GM19025 (cell line): ENCODE results near the gene SEC61A2.
A peak's percentile ranks its signal among the peaks of the same experiment; 100 is the strongest.
"Not testable (repeated sequence)": the region's sequence is repeated elsewhere in the genome, so short reads cannot be mapped to it uniquely, and the experiment has no call there.

Experiments used
- ATAC-seq: cut with Tn5 transposase; IDR thresholded peaks from one replicate; pipeline ENCODE4 v1.9.1; 2021; ENCODE audit warnings: mild to moderate bottlenecking, low read depth, moderate library complexity; ENCODE audit not compliant: unreplicated experiment

Gene SEC61A2

DNA sequence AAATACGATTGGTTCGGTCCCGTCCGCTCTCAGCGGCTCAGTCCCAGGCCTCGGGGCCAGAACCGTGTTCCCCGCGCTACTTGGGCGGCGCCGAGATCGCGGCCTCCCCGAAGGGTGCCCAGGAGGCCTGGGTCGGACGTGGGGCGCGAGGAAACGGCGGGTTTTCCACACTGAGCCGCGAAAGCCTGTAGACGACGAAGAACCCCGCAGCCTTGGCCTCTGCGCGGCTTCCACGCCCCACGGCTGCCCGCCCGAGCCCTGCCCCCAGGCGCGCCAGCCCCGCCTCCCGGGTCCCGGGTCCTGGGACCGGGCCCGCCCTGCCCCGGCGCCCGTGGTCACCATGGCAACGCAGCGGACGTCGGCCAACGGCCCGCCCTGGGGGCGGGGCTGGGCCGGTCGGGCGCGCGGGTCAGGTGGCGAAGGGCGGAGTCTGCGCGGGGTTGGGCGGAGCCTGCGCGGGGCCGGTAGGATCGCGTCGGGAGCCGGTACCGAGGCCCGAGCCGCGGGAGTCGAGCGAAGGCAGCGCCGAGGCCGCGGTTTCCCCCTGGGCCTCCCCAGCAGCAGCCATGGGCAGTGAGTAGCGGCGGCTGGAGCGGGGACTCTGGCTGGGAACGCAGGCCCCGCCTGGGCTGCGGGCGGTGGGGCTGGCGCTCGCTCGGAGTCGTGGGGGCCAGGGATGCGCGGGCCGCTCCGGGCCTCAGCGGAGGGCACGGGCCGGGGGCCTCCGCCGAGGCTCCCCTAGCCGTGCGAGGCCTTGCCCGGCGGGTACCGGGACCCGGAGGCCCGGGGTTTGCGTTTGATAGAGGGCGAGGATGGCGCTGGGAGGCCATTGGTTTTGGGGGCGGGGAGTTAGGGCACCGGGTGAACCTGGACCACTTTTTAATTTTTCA is at the start of gene SEC61A2:
SEC61A2 (plus strand) TSS at position 456 of the 890 bp plus-strand sequence; CDS start at position 567, 111 bp downstream.
- ATAC-seq = peak; percentile 92

DNA sequence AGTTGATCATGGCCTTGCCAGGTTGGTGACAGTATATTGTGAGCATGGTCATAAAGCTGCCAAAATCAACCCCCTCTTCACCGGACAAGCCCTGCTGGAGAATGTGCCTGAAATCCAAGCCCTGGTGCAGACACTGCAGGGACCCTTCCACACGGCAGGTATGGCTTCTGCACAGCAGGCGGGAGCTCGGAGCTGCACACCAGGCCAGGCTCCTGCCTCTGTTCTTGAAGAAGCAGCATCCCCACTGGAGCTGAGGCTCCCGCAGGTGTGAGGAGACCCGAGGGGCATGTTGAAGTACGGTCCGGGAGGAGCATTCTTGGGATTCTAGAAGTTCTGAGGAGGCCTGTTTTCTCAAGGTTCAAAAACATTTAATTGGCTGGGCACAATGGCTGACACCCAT is 48.0 kb upstream of the SEC61A2 start:
- ATAC-seq = no peak

DNA sequence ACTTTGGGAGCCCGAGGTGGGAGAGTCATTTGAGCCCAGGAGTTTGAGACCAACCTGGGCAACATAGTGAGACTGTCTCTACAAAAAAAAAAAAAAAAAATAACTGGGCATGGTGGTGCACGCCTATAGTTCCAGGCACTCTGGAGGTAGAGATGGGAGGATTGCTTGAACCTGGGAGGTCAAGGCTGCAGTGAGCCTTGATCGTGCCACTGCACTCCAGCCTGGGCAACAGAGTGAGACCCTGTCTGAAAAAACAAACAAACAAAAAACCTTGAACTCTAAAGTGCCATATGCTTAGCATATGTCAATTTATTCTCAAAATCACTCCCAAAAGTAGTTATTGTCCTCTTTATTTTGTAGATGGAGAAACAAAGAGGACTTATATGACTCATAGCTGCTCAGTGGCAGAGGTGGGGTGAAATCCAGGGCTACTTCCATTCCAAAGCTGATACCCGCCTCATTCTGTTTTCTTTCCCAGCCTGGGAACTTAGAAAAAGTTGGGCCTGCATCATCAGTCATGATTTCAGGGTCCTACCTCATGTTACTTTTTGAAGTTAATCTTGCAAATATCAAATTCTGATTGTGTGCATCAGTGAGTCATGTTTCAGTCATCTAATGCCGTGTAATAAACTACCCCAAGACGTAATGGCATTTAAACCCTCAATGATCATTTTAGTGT is 47.5 kb upstream of the SEC61A2 start:
- no peak for ATAC-seq

DNA sequence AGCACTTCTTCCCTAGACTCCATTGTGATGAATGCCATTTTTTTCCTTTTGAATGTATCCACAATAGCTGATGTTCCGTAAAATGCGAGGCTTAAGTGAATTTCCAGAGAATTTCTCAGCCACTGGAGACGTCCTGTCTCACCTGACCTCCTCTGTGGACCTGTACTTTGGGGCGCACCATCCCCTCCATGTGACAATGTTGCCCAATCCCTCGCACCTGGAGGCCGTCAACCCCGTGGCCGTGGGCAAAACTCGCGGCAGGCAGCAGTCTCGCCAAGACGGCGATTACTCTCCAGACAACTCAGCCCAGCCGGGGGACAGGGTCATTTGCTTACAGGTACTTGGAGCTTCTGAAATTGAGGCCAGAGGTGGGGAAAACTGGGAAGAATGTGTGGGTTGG is 40.6 kb upstream of the SEC61A2 start:
- no peak for ATAC-seq

DNA sequence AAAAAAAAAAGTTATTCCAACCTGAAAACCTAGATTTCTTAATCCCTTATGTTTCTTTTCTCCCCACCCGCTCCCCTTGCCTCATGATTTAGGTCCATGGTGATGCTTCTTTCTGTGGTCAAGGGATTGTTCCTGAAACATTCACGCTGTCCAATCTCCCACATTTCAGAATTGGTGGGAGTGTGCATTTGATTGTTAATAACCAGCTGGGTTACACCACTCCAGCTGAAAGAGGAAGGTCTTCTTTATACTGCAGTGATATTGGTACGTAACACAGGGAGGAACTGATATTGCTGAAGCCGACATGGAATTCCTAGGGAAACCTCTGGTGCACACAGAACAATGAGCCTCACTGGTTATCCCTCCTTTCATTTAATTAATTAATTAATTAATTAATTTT is 38.1 kb upstream of the SEC61A2 start:
- no peak for ATAC-seq

DNA sequence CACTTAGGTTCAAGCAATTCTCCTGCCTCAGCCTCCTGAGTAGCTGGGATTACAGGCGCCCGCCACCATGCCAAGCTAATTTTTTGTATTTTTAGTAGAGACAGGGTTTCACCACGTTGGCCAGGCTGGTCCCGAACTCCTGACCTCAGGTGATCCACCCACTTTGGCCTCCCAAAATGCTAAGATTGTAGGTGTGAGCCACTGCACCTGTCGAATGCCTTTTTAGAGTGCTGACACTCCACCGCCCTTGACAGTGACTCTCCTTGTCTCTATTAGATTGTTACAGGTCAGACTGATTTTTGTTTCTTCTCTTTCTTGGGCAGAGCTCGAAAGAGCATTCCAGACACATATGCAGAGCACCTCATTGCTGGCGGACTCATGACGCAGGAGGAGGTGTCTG is 32.1 kb upstream of the SEC61A2 start:
- not testable (repeated sequence) for ATAC-seq

DNA sequence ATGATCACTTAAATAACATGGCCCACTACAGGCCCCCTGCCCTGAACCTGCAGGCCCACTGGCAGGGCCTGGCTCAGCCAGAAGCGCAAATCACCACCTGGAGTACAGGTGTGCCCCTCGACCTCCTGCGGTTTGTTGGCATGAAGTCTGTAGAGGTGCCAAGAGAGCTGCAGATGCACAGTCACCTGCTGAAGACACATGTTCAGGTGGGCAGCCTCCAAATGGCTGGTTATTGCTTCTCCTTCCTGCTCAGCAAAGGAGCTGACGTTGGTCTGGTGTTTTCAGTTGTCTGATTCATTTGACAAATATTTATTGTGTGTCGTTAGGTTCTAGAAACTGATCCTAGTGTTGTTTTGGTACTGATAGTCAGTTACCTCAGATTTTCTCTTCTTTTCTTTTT is 31.7 kb upstream of the SEC61A2 start:
- ATAC-seq = no peak

DNA sequence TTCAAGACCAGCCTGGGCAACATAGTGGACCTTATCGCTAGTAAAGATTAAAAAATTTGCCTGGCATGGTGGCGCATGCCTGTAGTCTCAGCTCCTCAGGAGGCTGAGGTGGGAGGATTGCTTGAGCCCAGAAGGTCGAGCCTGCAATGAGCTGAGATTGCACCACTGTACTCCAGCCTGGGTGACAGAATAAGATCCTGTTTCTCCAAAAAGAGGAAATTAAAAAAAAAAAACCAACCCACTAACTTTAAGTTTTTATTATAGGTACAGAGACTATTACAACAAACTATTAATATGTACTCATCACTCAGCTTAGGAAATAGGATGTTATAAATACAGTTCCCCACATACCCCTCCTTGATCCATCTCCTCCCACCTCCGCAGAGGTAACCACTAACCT is 30.5 kb upstream of the SEC61A2 start:
- ATAC-seq = no peak

DNA sequence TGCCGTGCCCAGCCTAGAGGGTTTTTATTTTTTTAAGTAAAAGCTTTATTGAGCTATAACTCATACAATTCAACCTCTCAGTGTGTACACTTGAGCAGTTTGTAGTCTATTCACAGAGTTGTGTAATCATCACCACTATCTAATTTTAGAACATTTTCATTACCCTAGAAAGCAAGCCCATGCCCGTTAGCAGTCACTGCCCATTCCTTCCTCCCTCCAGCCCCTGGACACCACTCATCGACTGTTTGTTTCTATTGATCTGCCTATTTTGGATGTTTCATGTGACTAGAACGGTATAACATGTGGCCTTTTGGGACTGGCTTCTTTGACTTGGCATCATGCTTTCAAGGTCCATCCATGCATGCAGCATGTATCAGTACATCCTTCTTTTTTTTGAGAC is 25.7 kb upstream of the SEC61A2 start:
- ATAC-seq = no peak

DNA sequence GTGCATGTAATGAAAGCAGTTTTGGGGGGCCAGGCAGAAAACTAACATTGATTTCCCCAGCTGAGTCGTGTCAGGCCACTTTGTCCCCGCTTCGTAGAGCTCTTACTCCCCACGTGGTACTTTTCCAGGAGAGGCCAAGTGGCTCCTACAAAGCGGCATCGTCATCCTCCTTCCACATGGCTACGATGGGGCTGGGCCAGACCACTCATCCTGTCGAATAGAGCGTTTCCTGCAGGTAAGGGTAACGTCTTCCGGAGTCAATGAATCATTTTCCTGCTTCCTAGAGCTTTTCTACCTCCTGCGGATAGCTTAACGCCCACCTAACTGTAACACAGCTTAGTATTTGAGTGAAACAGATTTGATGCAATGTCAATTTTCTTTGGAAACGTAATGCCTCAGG is 21.7 kb upstream of the SEC61A2 start:
- ATAC-seq = no peak

DNA sequence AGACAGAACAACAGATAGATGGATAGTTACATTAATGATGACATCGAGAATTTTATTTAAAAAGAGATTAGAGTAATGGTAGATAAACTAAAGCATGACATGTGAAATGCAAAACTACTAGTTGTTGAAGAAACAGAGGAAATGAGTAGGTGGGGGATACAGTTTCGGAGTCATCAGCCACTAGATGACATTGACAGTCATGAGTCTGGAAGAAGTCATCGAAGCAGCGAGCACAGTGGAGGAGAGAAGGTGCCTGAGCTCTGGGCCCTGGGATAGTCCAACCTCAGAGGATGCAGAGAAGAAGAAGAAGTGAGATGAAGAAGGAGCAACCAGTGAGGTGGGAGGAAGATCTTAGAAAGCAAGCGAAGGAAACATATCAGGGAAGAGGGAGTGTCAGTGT is 20.2 kb upstream of the SEC61A2 start:
- no peak for ATAC-seq

DNA sequence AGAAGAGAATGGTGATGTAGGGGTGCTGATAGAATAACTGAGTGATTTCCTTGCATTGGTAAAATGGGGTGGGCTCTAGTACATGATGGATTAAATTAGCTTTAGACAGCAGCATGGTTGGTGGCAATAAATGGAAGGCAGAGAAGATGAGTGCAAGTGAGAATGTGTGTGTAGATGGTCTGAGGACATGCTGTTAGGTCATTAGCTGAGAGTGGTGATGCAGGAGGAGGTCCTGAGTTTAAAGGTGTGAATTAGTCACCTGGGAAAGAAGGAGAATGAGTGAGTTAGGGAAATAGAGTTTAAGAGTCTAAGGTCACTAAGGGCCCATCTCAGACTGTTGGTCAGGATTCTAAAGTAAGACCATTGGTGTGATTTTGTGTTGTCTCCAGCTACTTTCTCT is 17.9 kb upstream of the SEC61A2 start:
- ATAC-seq = no peak

DNA sequence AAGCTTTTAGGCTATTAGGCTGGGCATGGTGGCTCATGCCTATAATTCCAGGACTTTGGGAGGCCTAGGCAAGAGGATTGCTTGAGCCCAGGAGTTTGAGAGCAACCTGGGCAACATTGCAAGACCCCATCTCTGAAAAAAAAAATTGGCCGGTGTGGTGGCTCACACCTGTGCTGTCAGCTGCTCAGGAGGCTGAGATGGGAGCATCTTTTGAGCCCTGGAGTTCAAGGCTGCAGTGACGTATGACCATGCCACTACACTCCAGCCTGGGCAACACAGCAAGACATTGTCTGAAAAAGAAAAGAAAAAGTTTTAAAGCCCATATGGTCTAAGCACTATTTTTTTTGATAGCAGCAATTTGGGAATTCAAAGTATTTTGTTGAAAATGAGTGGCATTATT is 15.8 kb upstream of the SEC61A2 start:
- ATAC-seq = no peak

DNA sequence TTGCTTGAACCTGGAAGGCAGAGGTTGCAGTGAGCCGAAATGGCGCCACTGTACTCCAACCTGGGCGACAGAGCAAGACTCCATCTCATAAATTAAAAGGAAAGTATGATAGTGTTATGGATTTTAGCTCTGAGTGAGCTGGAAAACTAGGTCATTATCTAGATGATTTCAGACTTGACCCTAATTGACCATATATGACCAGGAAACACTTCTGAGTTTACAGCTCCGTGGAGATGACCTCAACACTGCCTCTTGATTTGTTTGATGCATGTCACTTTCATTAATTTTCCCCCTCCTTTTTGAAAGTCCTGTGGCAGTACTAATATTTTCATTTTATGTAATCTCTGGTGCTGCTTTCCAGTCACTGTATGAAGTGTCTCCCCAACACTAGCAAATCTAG is 7.8 kb upstream of the SEC61A2 start:
- ATAC-seq = no peak

DNA sequence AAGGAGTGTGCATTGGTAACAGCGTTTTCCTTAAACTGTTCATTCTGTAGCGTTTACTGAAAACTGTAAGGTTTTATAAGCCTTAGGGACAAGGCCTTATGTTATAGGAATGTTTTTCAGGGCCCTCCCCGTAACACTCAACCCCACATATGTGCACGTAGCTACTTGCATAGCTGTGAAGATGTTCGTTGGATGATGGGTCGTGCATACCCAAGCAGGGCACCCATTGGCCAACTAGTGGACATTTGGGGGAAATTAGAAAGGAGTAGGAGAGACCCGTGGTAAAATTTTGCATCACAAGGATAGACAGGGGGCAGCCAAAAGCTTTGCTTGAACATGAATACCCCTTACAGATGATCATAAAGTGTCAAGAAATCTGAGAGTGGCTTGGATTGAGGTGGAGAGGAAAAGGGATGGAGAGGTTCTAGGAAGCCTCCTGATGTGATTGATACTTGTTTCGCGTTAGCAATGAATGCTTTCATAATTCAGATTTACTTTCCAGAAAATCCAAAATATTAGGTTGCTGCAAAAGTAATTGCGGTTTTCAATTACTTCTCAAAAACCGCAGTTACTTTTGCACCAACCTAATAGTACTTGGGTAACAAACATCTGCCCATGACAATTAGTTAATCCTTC is 878 bp downstream of the SEC61A2 start:
- no peak for ATAC-seq

DNA sequence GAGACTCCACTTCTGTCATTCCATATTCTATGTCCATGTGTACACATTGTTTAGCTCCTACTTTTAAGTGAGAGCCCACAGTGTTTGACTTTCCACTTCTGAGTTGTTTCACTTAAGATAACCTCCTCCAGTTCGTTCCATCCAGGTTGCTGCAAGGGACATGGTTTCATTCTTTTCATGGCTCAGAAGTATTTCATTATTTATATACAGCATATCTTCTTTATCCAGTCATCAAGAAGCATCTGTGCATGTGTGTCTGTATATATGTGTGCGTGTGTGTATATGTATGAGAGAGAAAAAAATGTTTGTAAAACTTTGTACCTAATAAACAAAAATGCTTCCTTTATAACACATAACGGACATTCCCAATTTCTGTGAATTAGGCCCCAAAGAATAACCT is 6.2 kb downstream of the SEC61A2 start:
- no peak for ATAC-seq

DNA sequence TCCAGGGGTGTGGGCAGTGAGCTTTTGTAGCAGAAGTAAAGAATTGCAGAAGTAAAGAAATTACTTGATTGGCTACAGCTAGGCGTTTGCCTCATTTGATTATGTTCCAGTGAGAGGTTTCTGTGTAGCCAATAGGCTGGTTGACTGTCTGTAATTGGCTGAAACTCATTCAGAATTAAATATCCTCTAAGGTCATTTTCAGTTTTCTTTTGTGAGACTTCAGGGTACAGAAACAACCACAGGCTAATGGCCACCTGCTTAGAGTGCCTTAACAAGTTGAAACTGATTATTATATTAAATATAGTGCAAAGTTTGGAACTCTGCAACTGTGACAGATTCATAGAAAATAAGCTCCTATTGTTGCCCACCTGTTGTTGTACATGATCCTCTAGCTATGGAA is 10.6 kb downstream of the SEC61A2 start:
- no peak for ATAC-seq

DNA sequence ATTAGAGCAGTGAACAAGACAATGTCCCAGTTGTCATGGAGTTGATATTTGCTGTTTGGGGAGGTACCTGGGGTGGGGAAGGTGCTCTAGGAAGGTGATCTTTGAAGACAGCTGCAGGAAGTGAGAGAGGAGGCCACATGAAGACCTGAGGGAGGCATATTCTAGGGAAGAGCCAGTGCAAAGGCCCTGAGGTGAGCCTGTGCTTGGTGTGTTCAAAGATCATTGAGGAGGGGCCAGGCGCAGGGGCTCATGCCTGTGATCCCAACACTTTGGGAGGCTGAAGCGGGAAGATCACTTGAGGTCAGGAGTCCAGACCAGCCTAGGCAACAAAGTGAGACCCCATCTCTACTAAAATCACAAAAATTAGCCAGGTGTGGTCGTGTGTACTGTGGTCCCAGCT is 15.1 kb downstream of the SEC61A2 start:
- ATAC-seq = no peak

DNA sequence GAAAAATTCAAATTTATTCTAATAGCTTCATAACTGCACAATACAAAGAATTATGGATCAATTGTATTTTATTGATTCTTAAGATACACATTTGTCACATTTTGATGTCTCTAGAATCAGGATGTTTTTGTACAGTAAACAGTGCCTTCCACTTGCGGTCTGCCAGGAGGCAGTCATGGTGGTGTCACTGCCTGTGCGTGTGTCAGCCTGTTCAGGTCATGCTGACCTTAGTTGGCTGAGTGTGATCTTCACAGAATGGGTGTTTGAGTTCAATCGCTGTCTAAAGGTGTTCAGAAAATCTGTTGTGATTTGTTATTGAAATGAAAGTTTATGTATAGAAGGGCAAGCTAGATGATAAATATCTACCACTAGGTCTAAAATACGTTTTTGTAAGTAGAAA is 20.7 kb downstream of the SEC61A2 start:
- no peak for ATAC-seq

DNA sequence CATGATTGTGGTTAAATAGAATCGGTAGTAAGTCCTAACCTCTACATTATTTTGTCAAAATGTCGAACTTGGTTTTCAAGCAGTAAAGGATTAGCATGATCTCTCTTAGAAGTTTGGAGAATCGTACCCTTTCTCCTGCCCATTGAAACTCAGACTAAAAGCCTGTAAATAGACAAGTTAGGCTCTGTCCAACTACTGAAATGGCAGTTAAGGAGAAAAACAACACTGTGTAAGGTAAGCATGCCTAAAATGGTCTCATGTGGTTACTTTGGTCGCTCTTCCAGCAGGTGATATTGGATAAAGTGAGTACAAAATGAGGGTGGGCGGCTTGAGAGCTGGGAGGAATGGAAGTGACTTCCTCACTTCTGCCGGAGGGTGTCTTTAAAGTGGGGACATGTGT is 25.0 kb downstream of the SEC61A2 start:
- ATAC-seq = no peak

DNA sequence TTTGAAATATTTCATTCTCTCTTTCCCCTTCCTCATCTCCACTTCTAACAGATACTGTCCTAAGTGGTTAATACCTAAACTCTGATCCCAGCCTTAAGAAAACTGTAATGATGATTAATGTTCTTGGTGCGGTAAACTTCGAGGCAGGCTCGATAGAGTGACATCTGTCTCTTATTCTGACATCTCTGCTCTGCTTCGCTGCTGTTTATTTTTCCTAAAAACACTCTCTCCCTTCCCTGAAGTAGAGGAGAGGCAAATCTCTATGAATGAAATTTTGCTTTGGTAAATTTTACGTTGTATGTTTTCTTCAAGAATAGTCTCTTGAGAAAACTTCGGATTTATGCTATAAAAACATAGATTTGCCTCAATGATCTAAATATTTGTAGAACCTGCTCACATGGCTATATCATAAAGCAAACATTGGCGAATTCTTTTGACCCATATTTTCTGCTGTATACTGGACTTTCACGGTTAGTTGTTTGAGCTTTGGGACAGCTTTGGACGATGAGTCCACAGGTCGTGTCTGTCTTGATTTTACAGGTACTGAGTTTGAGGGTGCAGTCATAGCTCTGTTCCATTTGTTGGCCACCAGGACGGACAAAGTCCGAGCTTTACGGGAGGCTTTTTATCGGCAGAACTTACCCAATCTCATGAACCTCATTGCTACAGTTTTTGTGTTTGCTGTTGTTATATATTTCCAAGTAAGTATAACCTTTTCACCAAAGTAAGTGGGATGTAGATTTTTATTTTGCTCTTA is 27.1 kb downstream of the SEC61A2 start:
- no peak for ATAC-seq
